Thoracic aorta (tissue), 2 donors: ENCODE results near the gene TIMP3. TPM values are rescaled to one million over a fixed set of nuclear protein-coding genes. Genes with fewer than 3 reads are reported as not detected.
"Not testable (repeated sequence)": the region's sequence is repeated elsewhere in the genome, so short reads cannot be mapped to it uniquely, and the experiment has no call there.

ENCODE experiments used
- ATAC-seq: fragments of 150-250 bp; one replicate; pipeline ENCODE4 v1.8.0; 2017; ENCODE audit warnings: low read depth; ENCODE audit not compliant: insufficient number of reproducible peaks, low FRiP score
- DNase-seq: peaks from one replicate; pipeline ENCODE4 v3.0.0-alpha.2; 2020; ENCODE audit warnings: low spot score
- H3K27ac ChIP-seq, 2 donors: fragments of 200-600 bp; sonication (generic); 1 replicate in 1 of 2; 2 replicates in 1 of 2; pipeline ENCODE4 v1.5.1; 2016; ENCODE audit warnings: mild to moderate bottlenecking in 2 of 2, moderate library complexity in 2 of 2
- H3K27me3 ChIP-seq: fragments of 200-600 bp; sonication (generic); replicated peaks from 2 replicates; pipeline ENCODE4 v1.6.0; 2016; ENCODE audit warnings: mild to moderate bottlenecking; ENCODE audit not compliant: insufficient read depth
- H3K36me3 ChIP-seq: fragments of 200-600 bp; sonication (generic); one replicate; pipeline ENCODE4 v1.5.1; 2016
- H3K4me1 ChIP-seq, 2 donors: fragments of 200-600 bp; sonication (generic); 1 replicate in 1 of 2; 2 replicates in 1 of 2; pipeline versions ENCODE4 v1.5.1 to v1.6.0; 2016; ENCODE audit warnings: low read depth in 2 of 2, mild to moderate bottlenecking in 1 of 2; ENCODE audit not compliant: control insufficient read depth in 1 of 2
- H3K4me3 ChIP-seq: fragments of 200-600 bp; sonication (generic); 2 replicates; pipeline ENCODE4 v1.5.1; 2016; ENCODE audit warnings: mild to moderate bottlenecking
- H3K9me3 ChIP-seq: fragments of 200-600 bp; sonication (generic); 2 replicates; pipeline ENCODE4 v1.5.1; 2016
- CTCF ChIP-seq: fragments of 200-600 bp; sonication (generic); IDR thresholded peaks from one replicate; pipeline ENCODE4 v1.5.1; 2019; ENCODE audit warnings: antibody characterized with exemption
- total RNA-seq, 2 donors: library from RNA; depleted of rRNA; stranded (reverse); fragments of >200 nt; gene quantifications; one replicate each; pipeline versions ENCODE4 v1.1.0 to v1.2.3, GENCODE V29; 2016

The TIMP3 gene
- total RNA-seq, 2 donors from 2014 or later, result 471 to 756 TPM

DNA sequence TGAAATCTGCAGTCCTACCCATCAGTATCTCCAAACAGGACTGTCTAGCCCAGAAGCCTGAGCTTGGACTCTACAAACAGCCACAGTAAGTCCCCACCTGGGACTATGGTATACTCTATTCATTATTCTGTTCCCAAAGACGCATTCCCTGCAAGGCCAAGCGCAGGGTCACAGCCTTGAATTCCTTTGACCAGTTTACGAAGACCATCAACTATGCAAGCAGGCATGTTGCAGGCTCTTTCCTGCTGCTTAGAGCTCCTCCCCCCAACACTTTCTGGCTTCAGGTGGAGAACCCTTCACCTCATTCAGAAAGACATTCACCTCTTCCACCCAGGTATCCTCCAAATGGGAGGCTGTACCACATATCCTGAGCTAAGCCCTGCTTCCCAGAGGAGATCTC, 62.5 kb downstream of the TIMP3 start:
- H3K4me1 ChIP-seq, result no peaks in the 10 kb centered on the region
- H3K27ac ChIP-seq, result no peak overlapping the region
- H3K4me3 ChIP-seq, result no peak overlapping the region
- TF ChIP-seq CTCF, result no peak
- H3K27me3 ChIP-seq, result no peaks in the 10 kb centered on the region
- no peaks in the 10 kb centered on the region for H3K9me3 ChIP-seq
- no peak for DNase-seq
- no peak for ATAC-seq
- H3K36me3 ChIP-seq, result peaks cover 24% of the 10 kb centered on the region

DNA sequence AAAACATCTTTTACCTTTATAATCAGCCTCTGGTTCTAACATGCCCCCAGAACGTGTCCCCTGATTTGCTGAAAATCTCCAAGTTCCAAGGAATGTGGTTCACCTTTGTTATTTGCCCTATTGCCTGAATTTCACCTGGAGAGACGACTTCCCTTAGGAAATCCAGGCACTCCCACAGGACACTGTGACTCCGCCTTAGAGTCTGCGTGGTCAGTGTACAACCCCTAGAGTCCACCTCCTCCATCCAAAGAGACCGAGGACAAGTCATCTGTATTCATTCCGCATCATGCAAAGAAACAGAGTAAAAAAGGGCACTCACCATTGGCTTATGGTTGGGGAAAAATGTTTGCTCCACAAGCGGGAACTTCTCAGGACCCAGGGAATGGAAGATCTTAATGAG, 63.1 kb downstream of the TIMP3 start:
- no peaks in the 10 kb centered on the region for H3K27me3 ChIP-seq
- H3K4me1 ChIP-seq, result no peaks in the 10 kb centered on the region
- H3K4me3 ChIP-seq, result no peak overlapping the region
- H3K27ac ChIP-seq, result no peak overlapping the region
- TF ChIP-seq CTCF, result no peak
- no peak for ATAC-seq
- no peak for DNase-seq
- no peaks in the 10 kb centered on the region for H3K9me3 ChIP-seq
- H3K36me3 ChIP-seq, result peaks cover 19% of the 10 kb centered on the region

DNA sequence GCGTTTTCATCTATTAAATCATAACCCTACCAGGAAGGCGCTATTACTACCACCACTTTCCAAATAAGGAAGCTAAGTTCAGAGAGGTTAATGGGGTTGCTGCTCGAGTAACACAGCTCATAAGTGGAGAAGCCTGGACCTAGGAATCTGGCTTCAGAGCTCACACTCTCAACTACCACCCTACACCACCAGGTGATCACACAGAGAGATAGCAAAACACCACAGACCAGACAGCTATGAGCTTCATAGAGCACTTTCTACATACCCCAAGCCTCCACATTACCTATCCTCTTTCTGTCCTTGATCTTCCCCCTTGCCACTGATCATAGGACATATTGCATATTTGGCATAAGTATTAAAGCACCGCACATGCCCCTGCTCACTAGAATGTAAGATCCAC, 65.4 kb downstream of the TIMP3 start:
- H3K4me3 ChIP-seq, result no peak overlapping the region
- TF ChIP-seq CTCF, result no peak
- ATAC-seq, result no peak

GRCh38 chr22:32868946-32869345, 67.4 kb downstream of the TIMP3 start:
- no peak overlapping the region for H3K27ac ChIP-seq
- no peak for DNase-seq

More for the DNA sequence above, 65.4 kb downstream of the TIMP3 start:
- Histone ChIP-seq H3K36me3 (no peaks in the 10 kb centered on the region), H3K9me3 (no peaks in the 10 kb centered on the region), H3K27me3 (no peaks in the 10 kb centered on the region), H3K27ac (no peak overlapping the region), H3K4me1 (no peaks in the 10 kb centered on the region)
- no peak for DNase-seq

GRCh38 chr22:32870474-32870873, 69.0 kb downstream of the TIMP3 start:
- H3K36me3 ChIP-seq, result no peaks in the 10 kb centered on the region
- H3K4me3 ChIP-seq, result no peak overlapping the region
- ATAC-seq, result no peak
- H3K9me3 ChIP-seq, result no peaks in the 10 kb centered on the region
- no peaks in the 10 kb centered on the region for H3K4me1 ChIP-seq
- TF ChIP-seq CTCF, result no peak
- DNase-seq, result no peak
- H3K27ac ChIP-seq, result no peak overlapping the region
- no peaks in the 10 kb centered on the region for H3K27me3 ChIP-seq

More at GRCh38 chr22:32868946-32869345, 67.4 kb downstream of the TIMP3 start:
- H3K9me3 ChIP-seq, result no peaks in the 10 kb centered on the region
- no peaks in the 10 kb centered on the region for H3K36me3 ChIP-seq
- H3K4me1 ChIP-seq, result no peaks in the 10 kb centered on the region
- ATAC-seq, result no peak
- no peak overlapping the region for H3K4me3 ChIP-seq
- TF ChIP-seq CTCF, result no peak
- no peaks in the 10 kb centered on the region for H3K27me3 ChIP-seq

DNA sequence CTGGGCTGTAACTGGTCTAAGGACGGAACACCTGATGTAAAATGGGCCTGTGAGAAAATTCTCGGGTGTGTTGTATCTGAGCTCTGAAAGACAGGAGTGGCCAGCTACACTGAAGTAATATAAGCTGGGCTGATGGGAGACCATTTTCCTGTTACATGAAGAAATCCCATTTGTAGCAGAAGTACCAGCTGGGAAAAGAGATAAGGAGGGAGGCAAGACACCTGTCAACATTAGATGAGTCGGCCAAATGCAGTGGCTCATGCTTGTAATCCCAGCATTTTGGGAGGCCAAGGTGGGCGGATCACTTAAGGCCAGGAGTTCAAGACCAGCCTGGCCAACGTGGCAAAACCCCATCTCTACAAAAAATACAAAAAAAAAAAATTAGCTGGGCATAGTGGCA, 72.1 kb downstream of the TIMP3 start:
- H3K4me3 ChIP-seq, DNase-seq, H3K36me3 ChIP-seq, H3K27ac ChIP-seq, H3K4me1 ChIP-seq, H3K9me3 ChIP-seq, H3K27me3 ChIP-seq, ATAC-seq: not testable (repeated sequence)
